Activated CD8-positive, alpha-beta T cell treated with anti-CD3 and anti-CD28 coated beads, Interleukin-2, amount 10 ng/mL, durations not matched to agents 7 days and 5 days (primary cell): ENCODE data around the gene SLC6A15. TPM values are rescaled to one million over a fixed set of nuclear protein-coding genes. Genes with fewer than 3 reads are reported as not detected.

Experiments used
- ATAC-seq: fragments of 150-1000 bp; cut with Tn5 transposase; one replicate; pipeline ENCODE4 v1.10.0; 2021; ENCODE audit warnings: moderate library complexity
- CTCF ChIA-PET: fragments of 350-600 bp; sonication (Branson Sonifier 250); formaldehyde crosslinking; loops from one replicate; lab custom pipeline; 2021; ENCODE audit warnings: antibody characterized with exemption; lab: Charles Lee
- POLR2A ChIA-PET: fragments of 350-600 bp; sonication (Branson Sonifier 250); formaldehyde crosslinking; loops from one replicate; lab custom pipeline; 2021; ENCODE audit warnings: antibody characterized with exemption; lab: Charles Lee
- DNase-seq: peaks from one replicate; pipeline ENCODE4 v3.0.0-alpha.2; 2020
- H3K27ac Mint-ChIP-seq: one replicate; pipeline ENCODE4 v1.8.0; 2021; ENCODE audit warnings: mild to moderate bottlenecking, mixed read lengths
- H3K27me3 Mint-ChIP-seq: one replicate; pipeline ENCODE4 v1.8.0; 2021; ENCODE audit warnings: low read depth, mixed read lengths
- H3K36me3 Mint-ChIP-seq: one replicate; pipeline ENCODE4 v1.8.0; 2021; ENCODE audit warnings: low read depth, mixed read lengths
- H3K4me1 Mint-ChIP-seq: one replicate; pipeline ENCODE4 v1.8.0; 2021; ENCODE audit warnings: low read depth, mixed read lengths
- H3K4me3 Mint-ChIP-seq: one replicate; pipeline ENCODE4 v1.8.0; 2021; ENCODE audit warnings: mild to moderate bottlenecking, mixed read lengths
- H3K9me3 Mint-ChIP-seq: one replicate; pipeline ENCODE4 v1.8.0; 2022; ENCODE audit warnings: mixed read lengths; ENCODE audit not compliant: insufficient read depth
- total RNA-seq, 2 experiments: library from RNA; stranded (reverse); gene quantifications; one replicate each; pipeline ENCODE4 v1.2.3, GENCODE V29; 2021

Gene SLC6A15
- total RNA-seq: not detected

DNA sequence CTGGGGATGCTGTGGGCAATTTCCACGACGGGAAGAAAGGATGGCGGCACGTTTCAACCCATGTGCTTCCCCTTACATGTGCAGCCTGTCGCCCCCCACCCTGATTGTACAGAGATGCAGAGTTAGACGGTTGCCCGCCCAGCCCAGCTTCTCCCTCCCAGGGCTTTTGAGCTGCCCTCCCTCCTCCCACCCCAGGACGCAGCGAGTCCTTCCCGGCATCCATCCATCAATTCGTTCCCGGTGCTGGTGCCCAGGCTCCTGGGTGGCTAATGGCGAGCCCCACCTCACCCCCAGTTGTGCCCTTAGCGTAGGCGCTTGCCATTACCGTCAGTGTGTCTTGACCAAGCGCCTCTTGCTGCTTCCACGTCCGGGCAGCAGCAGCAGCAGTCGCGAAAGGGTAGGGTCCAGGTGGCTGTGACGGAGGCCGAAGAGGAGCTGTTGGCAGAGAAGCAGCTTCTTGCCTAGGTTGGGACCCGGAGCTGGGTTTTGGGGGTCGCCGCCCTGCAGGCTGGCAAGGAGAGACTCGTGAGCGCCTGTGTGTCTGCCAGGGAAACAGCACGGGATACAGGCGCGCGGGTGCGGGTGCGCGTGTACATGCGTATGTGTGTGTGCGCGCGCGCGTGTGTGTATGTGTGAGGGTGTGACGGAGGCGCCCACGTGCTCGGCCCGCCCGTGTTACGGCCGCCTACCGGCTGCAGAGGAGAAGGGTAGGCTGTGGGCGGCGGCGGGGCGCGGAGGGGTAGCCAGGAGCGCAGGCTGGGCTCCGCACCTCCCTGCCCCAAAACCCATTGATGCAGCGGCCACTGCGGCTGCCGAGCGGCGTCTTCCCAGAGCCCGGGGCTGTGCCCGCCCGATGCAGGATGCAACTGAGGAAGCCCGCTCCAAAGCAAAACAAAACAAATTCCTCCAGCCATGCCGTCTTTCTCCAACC lies at the start of gene SLC6A15:
TSS of gene SLC6A15 (minus strand) at position 602 of the 931 bp plus-strand sequence. CDS start 20,679 bp downstream, outside the sequence.
- DNase-seq (peak; percentile 30), ATAC-seq (peak; percentile 63)
- peaks cover 16% of the 10 kb centered on the region for H3K4me1 Mint-ChIP-seq
- POLR2A ChIA-PET: no interaction called here
- H3K4me3 Mint-ChIP-seq: peak within 1 kb of the TSS; percentile 35
- no peaks in the 10 kb centered on the region for H3K9me3 Mint-ChIP-seq
- H3K27me3 Mint-ChIP-seq: peaks cover 37% of the 10 kb centered on the region
- no peak within 1 kb of the TSS for H3K27ac Mint-ChIP-seq
- CTCF ChIA-PET: no interaction called here
- H3K36me3 Mint-ChIP-seq: no peaks in the 10 kb centered on the region

DNA sequence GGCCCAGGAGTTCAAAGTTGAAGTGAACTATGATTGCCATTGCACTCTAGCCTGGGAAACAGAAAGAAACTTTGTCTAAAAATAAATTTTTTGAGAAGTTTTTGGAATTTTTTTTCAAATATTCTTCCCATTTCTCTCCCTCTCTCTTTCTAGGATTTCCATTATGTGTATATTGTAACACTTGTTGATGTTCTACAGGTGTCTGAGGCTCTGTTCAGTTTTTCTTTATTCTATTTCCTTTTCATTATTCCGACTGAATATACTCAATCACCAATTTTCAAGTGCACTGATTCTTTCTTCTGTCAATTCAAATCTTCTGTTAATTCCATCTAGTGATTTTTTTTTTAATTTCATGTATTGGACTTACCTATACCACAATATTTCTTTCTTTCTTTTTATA lies 48.3 kb upstream of the SLC6A15 start:
- DNase-seq (no peak), ATAC-seq (no peak)
- ChIA-PET POLR2A (no interaction called here), CTCF (no interaction called here)
- no peaks in the 10 kb centered on the region for H3K27me3 Mint-ChIP-seq
- H3K4me1 Mint-ChIP-seq: no peaks in the 10 kb centered on the region
- no peak overlapping the region for H3K27ac Mint-ChIP-seq
- H3K4me3 Mint-ChIP-seq: no peak overlapping the region
- H3K9me3 Mint-ChIP-seq: no peaks in the 10 kb centered on the region
- H3K36me3 Mint-ChIP-seq: no peaks in the 10 kb centered on the region

DNA sequence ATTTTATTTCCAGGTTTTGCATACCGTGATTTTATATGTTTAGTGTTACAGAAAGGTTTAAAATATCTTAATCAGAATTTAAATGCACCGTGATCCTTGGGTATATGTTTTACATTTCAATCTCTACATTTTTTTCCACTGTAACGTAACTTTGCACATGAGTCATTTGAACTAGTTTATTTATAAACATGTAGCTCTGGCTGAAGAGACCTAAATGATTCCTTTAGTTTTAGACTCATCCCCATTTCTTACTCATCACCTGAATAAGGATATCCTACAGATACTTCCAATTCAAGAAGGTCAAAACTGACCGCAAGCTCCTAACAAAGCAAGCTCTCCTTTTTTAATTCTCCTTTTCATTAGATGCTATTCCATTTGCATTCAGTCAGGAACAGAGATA lies 42.7 kb upstream of the SLC6A15 start:
- ChIA-PET CTCF (no interaction called here), POLR2A (no interaction called here)
- no peaks in the 10 kb centered on the region for H3K36me3 Mint-ChIP-seq
- DNase-seq (no peak), ATAC-seq (no peak)
- H3K27me3 Mint-ChIP-seq: no peaks in the 10 kb centered on the region
- no peak overlapping the region for H3K4me3 Mint-ChIP-seq
- H3K4me1 Mint-ChIP-seq: no peaks in the 10 kb centered on the region
- no peaks in the 10 kb centered on the region for H3K9me3 Mint-ChIP-seq
- no peak overlapping the region for H3K27ac Mint-ChIP-seq

DNA sequence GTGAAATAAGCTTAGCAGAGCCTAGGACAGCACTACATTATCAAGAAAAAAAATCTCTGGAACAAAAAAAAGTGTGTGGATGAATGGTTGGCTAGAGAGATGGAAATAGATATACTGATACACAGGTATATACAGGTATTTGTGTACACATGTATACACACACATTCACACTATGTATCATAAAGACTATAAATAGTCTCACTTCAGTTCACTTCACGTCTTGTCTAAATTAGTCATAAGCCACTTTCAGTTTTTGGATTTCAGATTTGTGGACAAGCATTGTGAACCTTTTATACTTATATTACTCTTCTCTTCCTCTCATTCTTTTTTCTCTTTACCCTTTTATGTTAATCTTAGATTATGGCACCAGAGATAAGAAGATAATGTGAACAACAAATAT lies 41.8 kb upstream of the SLC6A15 start:
- H3K4me3 Mint-ChIP-seq: no peak overlapping the region
- ATAC-seq: no peak
- no peak for DNase-seq
- POLR2A ChIA-PET: no interaction called here
- no peak overlapping the region for H3K27ac Mint-ChIP-seq
- H3K36me3 Mint-ChIP-seq: no peaks in the 10 kb centered on the region
- CTCF ChIA-PET: no interaction called here
- no peaks in the 10 kb centered on the region for H3K27me3 Mint-ChIP-seq
- no peaks in the 10 kb centered on the region for H3K9me3 Mint-ChIP-seq
- H3K4me1 Mint-ChIP-seq: no peaks in the 10 kb centered on the region

DNA sequence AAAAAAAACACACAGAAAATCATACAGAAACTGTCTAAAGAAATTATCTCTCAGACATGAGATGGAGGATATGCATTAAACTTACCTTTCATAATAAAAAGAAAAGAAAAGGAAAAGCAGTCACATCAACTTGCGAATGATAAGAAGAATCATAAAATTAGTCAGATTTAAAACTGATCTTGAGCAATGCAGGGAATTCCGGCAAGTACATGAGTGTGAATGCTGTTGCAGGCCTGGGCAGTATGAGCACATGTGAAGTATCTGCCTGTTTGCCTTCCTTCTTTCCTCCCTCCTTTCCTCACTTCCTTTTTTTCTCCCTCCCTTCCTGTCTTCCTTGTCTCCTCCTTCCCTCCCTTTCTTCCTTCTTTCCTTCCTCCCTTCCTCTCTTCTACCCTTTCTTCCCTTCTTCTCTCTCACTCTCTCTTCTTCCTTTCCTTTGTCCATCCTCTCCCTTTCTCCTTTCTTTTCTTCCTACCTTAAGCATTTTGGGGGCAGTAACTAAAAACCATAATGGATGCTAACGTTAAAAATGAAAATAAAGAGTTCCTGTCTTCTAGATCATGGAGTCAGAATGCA lies 38.5 kb upstream of the SLC6A15 start:
- H3K36me3 Mint-ChIP-seq: no peaks in the 10 kb centered on the region
- CTCF ChIA-PET: no interaction called here
- H3K4me3 Mint-ChIP-seq: no peak overlapping the region
- POLR2A ChIA-PET: no interaction called here
- no peaks in the 10 kb centered on the region for H3K9me3 Mint-ChIP-seq
- no peak for ATAC-seq
- no peak overlapping the region for H3K27ac Mint-ChIP-seq
- H3K4me1 Mint-ChIP-seq: no peaks in the 10 kb centered on the region
- H3K27me3 Mint-ChIP-seq: no peaks in the 10 kb centered on the region
- no peak for DNase-seq

DNA sequence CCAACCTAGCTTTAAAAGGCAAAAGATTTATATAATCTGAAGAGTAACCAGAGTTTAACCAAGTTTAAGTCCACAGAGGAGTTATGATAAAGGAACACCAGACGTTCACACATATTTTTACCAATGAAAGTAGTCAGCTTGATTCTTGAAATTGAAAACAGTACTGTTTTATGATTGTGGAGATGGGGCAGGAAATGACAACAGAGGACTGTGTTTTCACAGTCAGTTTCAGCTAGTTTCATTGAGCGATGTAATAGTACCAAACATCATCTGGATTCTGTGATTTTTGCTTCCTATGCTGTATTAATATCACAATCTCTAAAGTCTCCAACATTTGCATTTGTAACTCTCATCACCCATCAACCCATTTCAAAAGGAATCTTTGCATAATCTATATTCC lies 34.2 kb upstream of the SLC6A15 start:
- DNase-seq (no peak), ATAC-seq (no peak)
- ChIA-PET POLR2A (no interaction called here), CTCF (no interaction called here)
- Mint-ChIP-seq H3K36me3 (no peaks in the 10 kb centered on the region), H3K9me3 (no peaks in the 10 kb centered on the region), H3K27ac (no peak overlapping the region), H3K27me3 (no peaks in the 10 kb centered on the region), H3K4me3 (no peak overlapping the region), H3K4me1 (no peaks in the 10 kb centered on the region)

DNA sequence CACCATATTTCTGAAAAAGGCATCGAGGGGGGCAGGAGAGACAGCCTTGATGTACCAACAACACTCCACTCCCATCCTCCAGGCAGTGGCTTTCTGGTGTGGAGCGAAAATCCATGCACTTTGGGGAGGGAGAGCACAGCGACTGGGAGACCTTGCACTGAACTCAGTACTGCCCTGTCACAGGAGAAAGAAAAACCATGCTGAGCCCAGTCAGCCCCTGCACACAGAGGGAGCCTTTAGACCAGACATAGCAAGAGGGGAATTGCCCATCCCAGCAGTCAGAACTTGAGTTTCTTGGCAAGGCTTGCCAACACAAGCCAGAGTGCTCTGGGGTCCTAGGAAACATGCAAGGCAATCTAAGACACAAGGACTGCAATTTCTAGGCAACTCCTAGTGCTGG lies 24.8 kb upstream of the SLC6A15 start:
- CTCF ChIA-PET: no interaction called here
- no peak for DNase-seq
- no peak for ATAC-seq
- H3K4me3 Mint-ChIP-seq: no peak overlapping the region
- H3K36me3 Mint-ChIP-seq: no peaks in the 10 kb centered on the region
- no peak overlapping the region for H3K27ac Mint-ChIP-seq
- POLR2A ChIA-PET: no interaction called here
- peaks cover 3% of the 10 kb centered on the region for H3K9me3 Mint-ChIP-seq
- no peaks in the 10 kb centered on the region for H3K4me1 Mint-ChIP-seq
- H3K27me3 Mint-ChIP-seq: no peaks in the 10 kb centered on the region

DNA sequence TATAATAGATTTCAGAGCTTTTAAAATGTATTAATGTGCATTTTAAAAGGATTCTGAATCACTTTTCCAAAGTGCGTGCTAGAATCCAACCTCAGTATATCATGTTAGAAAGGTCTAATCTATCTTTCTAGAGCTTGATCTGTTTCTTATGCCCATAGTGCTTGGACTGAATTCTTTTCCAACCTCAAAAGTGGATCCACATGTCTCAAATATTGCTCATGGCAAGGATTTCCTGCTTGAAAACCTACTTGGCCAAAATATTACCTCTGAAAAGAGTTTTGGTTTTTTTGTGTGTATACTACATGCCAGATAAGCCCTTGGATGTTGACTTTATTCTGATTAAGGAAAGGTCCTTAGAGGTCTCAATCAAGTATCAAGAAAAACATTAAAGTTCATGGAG lies 16.9 kb upstream of the SLC6A15 start:
- ChIA-PET POLR2A (no interaction called here), CTCF (no interaction called here)
- peaks cover 6% of the 10 kb centered on the region for H3K9me3 Mint-ChIP-seq
- no peaks in the 10 kb centered on the region for H3K36me3 Mint-ChIP-seq
- ATAC-seq (no peak), DNase-seq (no peak)
- H3K27ac Mint-ChIP-seq: no peak overlapping the region
- H3K4me3 Mint-ChIP-seq: no peak overlapping the region
- H3K4me1 Mint-ChIP-seq: no peaks in the 10 kb centered on the region
- no peaks in the 10 kb centered on the region for H3K27me3 Mint-ChIP-seq

DNA sequence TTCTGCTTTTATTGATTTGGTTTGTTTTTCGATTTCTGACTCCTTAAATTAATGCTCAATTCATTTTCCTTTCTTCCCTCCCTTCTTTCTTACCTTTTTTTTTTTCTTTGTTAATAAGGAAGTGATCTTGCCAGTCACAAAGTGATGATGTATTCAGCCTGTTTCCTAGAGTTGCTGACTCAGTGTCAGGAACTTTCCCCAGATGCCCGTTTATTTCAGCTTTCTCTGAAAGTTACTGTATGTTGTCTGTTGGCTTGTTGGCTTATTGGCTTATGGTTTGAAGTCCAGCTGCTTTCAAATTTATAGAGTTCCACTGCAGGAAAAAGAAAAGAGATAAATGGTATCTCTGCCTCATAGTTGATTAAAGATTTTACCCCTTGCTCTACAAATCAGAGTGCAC lies 12.4 kb upstream of the SLC6A15 start:
- CTCF ChIA-PET: no interaction called here
- no peak for ATAC-seq
- Mint-ChIP-seq H3K9me3 (no peaks in the 10 kb centered on the region), H3K27ac (no peak overlapping the region), H3K4me3 (no peak overlapping the region), H3K36me3 (no peaks in the 10 kb centered on the region), H3K4me1 (no peaks in the 10 kb centered on the region), H3K27me3 (no peaks in the 10 kb centered on the region)
- POLR2A ChIA-PET: no interaction called here
- DNase-seq: no peak

DNA sequence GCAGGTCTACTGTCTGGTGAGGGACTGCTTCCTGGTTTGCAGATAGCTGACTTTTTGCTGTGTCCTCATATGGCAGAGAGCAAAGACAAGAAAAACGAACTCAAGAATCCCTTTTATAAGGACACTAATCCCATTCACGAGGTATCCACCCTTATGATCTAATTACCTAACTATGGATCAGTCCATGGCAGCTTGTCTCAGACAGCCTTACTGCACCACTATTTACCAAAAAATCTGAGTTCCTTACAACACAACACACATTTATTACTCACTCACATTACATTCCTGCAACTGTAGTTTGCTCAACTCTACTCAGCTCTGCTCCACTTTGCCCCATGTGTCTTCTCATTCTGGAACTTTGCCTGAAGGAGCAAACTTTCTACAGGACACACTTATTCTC lies 10.1 kb upstream of the SLC6A15 start:
- ATAC-seq: no peak
- Mint-ChIP-seq H3K9me3 (no peaks in the 10 kb centered on the region), H3K36me3 (no peaks in the 10 kb centered on the region), H3K4me1 (no peaks in the 10 kb centered on the region), H3K4me3 (no peak overlapping the region), H3K27ac (no peak overlapping the region), H3K27me3 (no peaks in the 10 kb centered on the region)
- ChIA-PET CTCF (no interaction called here), POLR2A (no interaction called here)
- no peak for DNase-seq

DNA sequence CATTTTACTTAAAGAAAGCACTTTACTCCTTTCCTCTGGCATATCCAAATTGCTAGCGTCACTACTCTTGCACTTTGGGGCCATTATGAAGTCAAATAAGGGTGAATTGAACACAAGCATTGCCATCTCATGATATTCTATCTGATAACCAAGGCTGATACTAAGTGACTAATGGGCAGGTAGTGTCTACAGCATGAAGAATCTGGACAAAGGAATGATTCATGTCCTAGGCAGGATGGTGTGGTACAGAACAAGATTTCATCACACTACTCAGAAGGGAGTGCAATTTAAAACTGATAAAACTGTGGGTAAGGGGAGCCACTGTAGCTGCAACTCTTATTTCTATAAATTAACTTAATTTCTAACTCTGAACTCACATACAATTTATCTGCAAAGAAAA lies 7.7 kb upstream of the SLC6A15 start:
- no peak overlapping the region for H3K4me3 Mint-ChIP-seq
- POLR2A ChIA-PET: no interaction called here

DNA sequence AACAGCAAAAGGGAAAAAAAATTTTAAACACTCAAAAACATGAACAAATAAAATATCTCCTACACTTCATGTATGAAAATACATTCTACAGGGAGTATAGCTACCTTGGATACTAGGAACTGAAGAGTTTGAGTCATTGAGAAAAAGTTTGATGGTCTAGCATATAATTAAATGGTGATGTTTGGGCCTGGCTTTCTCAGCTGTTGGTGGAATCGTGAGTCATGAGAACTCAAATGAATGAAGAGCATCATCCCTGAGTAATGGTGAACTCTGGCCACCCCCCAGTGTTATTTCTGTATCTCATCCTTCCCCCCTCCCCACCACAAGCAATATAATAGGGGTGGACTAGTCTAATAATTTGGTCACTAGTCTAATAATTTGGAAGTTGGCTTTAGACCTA lies 6.7 kb upstream of the SLC6A15 start:
- DNase-seq (no peak), ATAC-seq (no peak)
- no peaks in the 10 kb centered on the region for H3K9me3 Mint-ChIP-seq
- H3K4me1 Mint-ChIP-seq: no peaks in the 10 kb centered on the region
- H3K27me3 Mint-ChIP-seq: peaks cover 2% of the 10 kb centered on the region
- ChIA-PET POLR2A (no interaction called here), CTCF (no interaction called here)
- no peaks in the 10 kb centered on the region for H3K36me3 Mint-ChIP-seq
- no peak overlapping the region for H3K4me3 Mint-ChIP-seq
- no peak overlapping the region for H3K27ac Mint-ChIP-seq

More for the DNA sequence above, 7.7 kb upstream of the SLC6A15 start:
- DNase-seq (no peak), ATAC-seq (no peak)
- CTCF ChIA-PET: no interaction called here
- no peaks in the 10 kb centered on the region for H3K4me1 Mint-ChIP-seq
- no peak overlapping the region for H3K27ac Mint-ChIP-seq
- no peaks in the 10 kb centered on the region for H3K36me3 Mint-ChIP-seq
- peaks cover 1% of the 10 kb centered on the region for H3K27me3 Mint-ChIP-seq
- H3K9me3 Mint-ChIP-seq: no peaks in the 10 kb centered on the region
